EH (cell line): ENCODE data around the gene MAP10.
"Not testable (repeated sequence)": the region's sequence is repeated elsewhere in the genome, so short reads cannot be mapped to it uniquely, and the experiment has no call there.

Experiments used
- DNase-seq: peaks from one replicate; pipeline ENCODE4 v3.0.0-alpha.2; 2015; ENCODE audit warnings: low read depth

Gene MAP10, protein sequence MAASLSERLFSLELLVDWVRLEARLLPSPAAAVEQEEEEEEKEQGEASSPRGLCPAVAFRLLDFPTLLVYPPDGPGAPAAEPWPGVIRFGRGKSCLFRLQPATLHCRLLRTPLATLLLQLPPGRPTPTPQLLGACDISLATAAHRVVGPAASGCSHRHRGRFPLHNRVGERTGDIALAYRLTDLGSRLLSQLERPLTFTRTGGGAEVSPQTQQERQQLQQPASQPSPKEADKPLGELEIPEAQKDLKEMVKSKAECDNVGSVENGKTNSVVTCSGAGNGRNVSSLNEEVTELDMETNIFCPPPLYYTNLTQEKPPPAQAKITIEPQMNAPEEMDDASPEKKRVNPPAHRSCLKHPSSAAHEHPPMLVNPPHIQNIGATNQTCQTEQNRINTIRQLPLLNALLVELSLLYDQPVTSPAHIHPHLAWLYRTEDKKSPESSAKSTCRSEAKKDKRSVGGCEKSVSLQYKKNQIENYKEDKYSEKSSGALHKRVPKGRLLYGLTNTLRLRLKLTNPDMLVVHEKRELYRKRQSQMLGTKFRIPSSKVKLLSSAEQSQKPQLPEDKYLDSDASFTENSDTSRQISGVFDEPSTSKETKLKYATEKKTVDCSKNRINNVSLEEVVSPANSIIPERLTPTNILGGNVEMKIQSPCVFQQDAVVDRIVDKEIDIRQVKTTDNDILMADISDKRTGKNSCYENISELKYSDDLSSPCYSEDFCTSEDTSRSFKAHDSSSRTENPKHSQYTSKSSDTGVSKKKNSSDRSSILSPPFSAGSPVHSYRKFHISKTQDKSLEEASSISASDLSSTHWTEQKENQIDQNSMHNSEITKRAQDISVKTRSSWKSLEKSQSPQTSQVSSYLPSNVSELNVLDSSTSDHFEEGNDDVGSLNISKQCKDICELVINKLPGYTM

DNA sequence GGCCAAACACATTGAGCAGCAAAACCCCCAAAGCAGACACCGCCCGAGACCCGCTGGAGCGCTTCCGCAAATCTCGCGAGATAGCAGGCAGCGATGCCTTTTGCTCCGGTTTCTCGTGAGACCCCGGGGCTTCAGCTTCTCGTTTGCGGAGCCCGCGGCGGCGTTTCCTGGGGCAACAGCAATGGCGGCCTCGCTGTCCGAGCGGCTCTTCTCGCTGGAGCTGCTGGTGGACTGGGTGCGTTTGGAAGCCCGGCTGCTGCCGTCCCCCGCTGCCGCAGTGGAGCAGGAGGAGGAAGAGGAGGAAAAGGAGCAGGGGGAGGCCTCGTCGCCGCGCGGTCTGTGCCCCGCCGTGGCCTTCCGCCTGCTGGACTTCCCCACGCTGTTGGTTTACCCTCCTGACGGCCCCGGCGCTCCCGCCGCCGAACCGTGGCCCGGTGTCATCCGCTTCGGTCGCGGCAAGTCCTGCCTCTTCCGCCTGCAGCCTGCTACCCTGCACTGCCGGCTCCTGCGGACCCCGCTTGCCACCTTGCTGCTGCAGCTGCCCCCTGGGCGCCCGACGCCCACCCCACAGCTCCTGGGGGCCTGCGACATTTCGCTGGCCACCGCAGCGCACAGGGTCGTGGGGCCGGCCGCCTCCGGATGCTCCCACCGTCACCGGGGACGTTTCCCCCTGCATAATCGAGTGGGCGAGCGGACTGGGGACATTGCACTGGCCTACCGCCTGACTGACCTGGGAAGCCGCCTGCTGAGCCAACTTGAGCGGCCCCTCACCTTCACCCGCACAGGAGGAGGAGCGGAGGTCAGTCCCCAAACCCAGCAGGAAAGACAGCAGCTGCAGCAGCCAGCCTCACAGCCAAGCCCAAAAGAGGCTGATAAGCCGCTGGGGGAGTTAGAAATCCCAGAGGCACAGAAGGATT is at the start of gene MAP10:
Gene MAP10 (plus strand): TSS at position 148 of the 917 bp plus-strand sequence. CDS start 34 bp downstream, at position 182.
- peak; percentile 70 for DNase-seq

DNA sequence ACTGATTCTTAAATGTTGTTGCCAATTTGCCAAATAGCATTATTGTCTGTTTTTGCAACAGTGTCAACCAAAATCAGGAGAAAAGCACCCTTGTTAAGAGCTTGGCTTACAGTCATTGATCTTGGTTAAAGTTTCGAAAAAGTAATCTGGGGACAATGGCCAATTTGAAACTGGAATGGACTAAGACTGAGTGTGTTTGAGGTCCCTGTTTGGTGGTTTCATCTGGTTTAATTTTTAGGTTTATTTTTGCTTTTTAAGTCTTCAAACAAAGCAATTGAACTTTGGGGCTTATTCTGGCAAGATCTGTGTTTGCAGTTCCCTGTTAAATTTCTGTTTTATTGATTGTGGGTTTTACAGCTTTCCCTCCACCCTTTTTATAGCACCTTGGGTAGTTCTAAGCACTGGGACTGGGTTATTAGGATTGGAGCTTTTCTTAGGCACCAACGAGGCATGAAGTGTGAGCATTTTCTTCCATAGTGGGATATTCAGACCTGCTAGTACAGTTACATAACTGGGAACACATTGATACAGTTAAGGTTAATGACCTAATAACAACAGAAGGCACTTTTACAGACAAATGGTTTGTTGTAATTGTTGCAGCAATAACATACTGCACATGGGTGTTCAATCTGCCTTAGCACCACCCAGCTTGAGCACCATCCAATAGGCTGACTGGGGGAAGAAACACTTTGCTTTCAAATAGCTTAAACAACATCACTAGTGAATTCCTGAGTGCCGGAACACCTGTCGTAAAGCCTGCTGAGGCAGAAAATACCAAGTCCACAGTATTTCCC is 40.6 kb upstream of the MAP10 start:
- DNase-seq, result no peak

DNA sequence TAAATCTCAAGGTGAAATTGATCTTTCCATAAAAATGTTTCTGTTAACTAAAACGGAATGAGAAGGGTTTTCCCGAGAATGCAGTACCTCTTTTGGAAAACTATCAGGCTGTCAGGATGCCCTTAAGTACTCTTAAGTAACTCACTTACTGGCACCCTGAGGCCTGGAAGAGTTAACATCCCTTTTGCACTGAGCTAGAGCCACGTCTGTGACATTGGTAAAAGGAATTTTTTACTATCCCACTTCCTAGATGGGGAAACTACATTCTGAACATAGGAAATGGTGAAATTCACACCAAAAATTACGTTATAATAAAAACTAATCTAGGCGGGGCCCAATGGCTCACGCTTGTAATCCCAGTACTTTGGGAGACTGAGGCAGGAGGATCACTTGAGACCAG is 39.7 kb upstream of the MAP10 start:
- no peak for DNase-seq

DNA sequence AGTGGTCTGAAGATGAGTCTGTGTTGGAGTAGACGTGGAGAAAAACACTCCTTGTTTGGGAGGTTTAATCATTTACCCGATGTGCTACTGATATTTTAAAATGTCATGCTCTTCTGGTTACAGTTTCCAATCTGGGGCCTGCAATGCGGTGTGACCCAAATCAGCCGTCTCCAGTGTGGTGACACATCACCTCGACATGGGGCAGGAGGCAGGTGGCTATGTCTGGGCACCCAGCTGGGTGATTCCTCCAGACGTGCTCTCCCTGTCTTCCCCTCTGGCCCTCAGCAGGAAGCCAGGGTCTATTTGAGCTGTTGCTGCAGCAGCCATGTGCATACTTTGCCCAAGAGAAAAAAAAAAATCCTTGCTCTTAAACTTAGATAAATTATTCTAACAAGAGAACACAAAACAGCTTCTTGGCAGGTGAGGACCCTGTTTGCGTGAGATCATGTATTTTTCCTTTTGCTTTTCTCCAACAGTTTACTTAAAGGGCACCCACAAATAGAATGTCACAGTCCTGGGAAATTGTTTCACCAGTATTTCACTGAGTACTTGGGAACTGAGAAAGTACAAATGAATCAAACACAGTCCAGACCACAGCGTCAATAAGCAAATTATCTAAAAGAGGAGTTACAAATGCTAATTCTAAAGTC is 38.9 kb upstream of the MAP10 start:
- DNase-seq, result no peak

DNA sequence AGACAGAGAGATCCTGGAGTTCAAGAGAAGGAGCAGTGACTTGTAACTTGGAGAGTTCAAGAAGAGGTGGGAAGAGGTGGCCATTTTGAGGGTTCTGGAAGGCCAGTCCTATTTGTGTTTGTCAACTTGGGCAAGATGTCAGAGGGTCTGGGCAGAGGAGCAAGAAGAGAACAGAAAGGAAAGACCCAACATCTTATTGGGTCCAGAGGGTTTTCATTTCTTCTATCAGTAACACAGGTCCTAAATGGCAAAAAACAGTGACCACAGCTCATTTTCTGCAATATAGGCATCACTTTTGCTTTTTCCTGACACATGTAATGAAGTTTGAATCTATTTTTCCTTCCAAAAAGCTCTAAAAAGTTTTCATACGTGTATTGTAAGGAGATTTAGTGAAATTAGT is 38.3 kb upstream of the MAP10 start:
- no peak for DNase-seq

DNA sequence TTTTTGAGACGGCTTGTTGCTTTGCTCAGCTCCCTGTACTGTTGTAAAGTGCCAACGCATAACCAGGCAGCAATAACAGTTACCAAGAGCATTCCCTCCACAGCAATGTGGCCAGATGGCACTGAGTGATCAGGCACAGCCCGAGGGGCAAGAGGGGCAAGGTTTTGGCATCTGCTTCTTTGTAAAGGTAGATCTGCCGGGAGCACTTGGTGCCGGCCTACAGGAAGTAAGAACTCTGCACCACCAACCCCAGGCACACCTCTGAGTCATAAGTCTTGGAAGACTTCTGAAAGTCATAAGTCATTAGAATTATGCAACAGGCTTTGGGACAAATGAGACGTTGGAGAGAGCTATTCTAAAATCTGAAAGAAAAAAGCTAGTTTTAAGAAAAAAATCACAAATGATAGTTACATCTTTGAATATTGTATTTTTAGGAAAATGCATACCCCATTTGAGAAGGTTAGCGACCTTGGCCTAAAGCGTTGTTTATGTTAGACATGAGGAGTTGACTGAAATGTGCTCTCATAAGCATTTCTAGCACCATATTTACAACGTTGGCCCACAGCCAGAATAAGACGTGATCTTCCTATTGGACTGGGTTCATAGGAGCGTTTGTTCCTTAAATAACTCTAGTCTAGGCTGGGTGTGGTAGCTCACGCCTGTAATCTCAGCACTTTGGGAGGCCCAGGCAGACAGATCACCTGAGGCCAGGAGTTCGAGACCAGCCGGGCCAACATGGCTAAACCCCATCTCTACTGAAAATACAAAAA is 37.7 kb upstream of the MAP10 start:
- peak; percentile 57 for DNase-seq

DNA sequence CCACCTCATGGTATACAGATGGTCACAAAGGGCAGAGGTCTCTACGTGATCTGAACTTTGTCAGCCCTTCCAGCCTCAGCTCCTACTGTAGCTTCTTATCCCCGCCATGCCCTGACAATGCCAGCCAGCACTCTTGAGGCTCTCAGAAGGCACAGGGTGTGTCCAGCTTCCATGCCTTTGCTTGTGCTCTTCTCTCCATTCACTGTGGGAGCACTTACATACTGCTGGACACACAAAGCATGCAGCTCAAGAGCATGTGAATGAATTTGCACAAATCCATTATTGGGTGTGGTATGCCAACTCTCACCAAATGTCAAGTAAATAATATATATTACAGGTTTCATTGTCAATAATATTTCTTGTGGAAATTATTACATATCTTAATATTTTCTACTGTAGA is 36.4 kb upstream of the MAP10 start:
- DNase-seq, result no peak

DNA sequence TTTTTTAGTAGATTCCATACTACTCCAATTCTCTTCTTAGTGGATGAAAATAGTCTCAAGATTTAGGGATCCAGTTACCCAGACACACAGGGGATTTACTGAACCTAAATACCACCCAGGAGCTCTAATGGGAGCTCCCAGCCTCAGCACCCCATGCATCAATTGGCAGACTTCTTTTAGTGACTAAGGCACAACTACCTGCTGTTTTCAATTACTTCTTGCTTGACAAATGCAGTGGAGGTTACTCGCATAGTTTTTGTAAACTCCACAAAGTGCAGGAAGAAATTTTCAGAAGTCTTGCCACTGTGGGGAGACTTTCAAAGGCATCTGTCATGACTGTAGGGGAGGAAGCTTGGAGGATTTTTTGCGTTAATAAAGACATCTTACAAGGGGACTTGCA is 35.5 kb upstream of the MAP10 start:
- DNase-seq, result no peak

DNA sequence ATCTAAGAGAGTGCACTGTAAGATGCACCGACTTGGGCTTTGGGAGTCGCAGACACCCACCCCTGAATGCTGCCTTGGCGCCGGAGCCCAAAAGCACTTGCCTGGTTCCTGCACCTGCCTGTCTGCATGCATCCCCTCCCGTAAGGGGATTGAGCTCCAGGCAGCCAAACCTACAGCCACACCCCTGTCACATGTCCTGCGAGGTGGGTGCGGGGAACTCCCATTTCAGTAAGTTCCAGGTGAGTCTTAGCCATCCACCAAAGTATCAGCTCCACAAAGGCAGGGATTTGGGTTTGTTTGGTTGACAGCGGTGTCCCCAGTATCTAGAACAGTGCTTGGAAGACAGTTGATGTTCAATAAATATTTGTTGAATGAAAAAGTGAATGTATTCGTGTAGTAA is 31.5 kb upstream of the MAP10 start:
- DNase-seq, result no peak

DNA sequence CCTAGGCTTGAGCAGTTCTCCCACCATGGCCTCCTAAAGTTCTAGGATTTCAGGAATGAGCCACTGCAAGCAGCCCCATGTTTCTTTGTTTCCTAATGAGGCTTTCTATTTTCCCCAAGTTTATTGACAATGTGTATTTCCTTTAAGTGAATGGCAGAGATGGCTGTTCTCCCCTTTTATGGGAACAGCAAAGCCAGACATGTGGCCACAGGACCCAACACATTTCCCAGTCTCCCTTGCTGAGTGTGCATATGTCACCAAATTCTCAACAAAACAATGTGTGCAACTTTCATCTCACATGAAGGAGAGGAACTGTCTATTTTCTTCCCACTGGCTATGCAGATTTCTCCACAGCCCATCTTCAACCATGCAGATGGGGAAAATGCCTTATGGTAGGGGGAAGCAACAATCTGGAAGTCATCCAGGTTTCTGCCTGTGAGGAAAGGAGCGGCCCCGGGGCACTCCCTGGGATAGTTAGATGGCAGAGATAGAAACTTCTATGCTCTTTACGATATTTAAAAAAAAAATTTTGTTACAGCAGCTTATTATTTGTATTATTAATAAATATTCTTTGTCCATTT is 28.6 kb upstream of the MAP10 start:
- no peak for DNase-seq

DNA sequence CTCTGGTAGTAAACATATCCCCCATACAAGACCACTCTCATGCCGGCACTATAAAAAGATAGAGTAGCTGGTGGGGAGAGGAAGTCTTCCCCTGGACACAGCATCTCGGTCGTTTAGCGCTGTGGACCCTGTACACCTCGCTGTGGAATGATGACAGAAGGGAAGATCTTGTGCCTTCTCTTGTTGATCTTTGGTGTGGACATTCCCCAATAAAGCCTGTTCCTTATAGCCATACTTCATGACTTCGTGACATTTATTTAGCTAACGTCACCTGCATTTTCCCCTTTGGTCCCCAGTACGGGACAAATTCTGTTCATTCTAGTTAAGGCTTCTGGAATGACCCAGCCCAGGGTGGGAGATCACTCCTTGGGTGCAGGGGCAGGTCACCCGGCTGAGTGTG is 24.9 kb upstream of the MAP10 start:
- DNase-seq, result no peak

DNA sequence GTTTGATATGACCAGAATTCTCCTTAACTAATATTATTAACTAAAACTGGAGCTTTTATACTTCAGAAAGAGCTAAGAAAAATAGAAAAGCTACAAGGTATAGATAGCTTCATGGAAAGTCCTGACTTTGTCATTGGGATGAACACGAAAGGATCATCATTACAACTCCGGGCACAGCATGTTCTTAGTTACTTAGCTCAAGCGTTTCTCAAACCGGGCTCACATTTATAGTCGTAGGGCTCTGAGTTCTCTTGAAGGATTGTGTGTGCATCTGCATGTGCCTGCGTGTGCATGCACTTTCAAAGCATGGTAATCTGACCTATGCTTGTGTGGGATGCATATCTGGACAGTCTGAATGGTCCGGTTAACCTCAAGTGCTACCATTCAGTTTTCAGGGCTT is 20.4 kb upstream of the MAP10 start:
- DNase-seq, result no peak

DNA sequence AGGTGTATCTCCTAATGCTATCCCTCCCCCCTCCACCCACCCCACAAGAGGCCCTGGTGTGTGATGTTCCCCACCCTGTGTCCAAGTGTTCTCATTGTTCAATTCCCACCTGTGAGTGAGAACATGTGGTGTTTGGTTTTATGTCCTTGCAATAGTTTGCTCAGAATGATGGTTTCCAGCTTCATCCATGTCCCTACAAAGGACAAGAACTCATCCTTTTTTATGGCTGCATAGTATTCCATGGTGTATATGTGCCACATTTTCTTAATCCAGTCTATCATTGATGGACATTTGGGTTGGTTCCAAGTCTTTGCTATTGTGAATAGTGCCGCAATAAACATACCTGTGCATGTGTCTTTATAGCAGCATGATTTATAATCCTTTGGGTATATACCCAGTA is 19.6 kb upstream of the MAP10 start:
- DNase-seq, result not testable (repeated sequence)

DNA sequence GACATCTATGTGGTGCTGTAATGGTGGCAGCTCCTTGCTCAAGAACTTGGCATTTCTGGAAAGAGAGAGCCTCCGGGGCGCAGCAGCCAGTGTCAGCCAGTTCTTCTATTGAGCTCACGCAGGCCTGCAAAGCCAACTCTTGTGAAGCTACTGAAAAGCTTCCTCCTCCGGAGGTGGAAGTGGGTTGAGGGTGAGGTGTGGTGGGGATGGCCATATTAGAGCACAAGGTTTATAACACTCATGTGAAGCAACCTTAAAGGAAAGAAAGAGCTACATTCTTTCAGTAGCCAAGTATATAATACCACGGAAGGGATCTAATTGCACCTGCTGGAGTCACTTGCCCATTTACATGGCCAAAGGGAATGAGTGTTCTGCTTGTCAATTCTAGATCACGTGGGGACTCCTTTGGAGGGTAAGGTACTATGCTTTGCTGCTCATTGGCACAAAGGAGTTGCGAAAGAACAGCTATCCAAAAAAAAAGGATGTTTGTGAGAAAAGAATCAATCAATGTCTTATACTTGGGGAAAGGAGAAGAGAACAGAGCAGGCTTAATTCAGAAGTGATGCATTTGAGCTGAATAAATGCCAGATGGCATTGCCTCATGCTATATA is 18.3 kb upstream of the MAP10 start:
- DNase-seq, result no peak

DNA sequence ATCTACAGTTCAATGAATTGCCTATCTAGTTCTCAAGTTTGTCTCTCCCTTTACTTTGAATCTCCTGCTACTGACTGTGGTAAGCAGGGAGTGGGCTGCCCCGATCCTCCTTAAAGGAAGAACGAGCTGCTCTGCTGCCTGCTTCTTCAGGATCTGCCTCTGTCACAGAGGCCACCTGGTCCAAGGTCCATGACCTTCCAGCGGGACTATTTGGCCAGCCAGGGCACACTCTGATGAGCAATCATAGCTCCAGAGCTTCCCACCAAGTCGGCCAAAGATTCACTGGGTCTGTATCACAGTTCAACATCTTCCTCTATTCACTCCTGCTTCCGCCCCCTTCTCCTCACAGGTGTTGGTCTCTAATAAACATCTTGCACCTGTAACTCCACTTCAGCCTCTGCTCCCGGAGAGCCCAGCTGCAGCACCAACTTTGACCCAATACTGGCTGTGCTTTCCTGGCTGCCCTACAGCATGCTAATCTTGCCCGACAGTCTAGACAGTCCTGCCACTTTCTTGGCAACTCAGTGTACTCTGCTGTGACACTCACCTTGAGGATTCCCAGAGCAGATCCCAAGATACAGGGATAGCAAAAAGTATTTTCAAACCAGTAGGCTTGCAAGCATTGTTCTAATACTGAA is 16.9 kb upstream of the MAP10 start:
- no peak for DNase-seq

DNA sequence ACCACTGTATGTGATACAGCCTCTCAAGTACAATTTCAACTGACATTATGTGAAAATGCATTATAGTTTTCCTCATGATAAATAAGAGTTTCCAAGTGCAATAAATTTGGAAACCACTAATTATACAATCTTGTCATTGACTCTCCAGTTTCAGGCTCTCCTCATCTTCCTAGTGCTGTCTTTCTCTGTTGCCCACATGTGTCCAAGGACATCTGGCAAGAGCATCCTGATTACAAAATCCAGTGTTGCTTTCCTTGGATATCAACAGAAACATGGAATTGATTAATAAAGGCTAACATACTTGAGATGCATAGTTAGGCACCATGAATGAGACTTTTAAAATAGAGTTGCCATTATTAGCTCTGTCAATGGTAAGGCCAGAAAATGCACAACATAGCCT is 15.6 kb upstream of the MAP10 start:
- no peak for DNase-seq

DNA sequence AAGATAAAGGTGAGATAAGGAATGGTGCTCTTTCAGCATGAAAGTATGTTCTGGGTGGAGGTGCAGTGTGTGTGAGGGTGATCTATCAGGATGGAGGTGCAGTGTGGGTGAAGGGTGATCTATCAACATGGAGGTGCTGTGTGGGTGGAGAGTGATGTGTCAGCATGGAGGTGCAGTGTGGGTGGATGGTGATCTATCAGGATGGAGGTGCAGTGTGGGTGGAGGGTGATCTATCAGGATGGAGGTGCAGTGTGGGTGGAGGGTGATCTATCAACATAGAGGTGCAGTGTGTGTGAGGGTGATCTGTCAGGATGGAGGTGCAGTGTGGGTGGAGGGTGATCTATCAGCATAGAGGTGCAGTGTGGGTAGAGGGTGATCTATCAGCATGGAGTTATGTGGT is 12.3 kb upstream of the MAP10 start:
- DNase-seq, result no peak

DNA sequence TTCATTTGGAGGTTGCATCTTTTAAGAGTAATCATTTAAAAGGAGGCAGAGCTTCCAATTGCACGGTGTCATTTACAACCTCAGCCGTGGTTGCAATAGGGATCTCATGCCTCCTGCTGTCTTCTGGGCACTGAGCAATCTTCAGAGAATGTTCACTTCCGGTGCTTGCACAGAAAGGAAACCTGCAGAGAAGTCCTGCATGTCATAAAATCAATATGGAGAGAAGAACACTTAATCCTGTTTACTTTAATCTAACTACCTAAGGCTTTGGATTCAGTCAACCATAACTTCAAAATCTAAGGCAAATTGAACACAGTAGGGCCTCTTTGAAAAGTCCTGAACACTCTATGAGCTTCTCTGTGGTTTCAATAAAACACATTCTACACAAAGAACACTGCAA is 11.3 kb upstream of the MAP10 start:
- peak; percentile 62 for DNase-seq
